ENCODE measurements around the gene AFAP1. TPM values are rescaled to one million over a fixed set of nuclear protein-coding genes. Genes with fewer than 3 reads are reported as not detected.

Gene AFAP1
- total and polyA plus RNA-seq, 2 of the 4 experiments (the other 2 are of a cell fraction): 48.2 to 80.9 TPM

GRCh38 chr4:7987148-7987989 is 47.7 kb upstream of the AFAP1 start (continued):
- TF ChIP-seq NFE2L2 (IDR thresholded peaks at IDR 0.05; ENCODE audit: low read depth, low read length) (no peak), RFX5 (IDR thresholded peaks at IDR 0.05; ENCODE audit: low read depth, low read length) (no peak)
- TF ChIP-seq, protein P1, sequence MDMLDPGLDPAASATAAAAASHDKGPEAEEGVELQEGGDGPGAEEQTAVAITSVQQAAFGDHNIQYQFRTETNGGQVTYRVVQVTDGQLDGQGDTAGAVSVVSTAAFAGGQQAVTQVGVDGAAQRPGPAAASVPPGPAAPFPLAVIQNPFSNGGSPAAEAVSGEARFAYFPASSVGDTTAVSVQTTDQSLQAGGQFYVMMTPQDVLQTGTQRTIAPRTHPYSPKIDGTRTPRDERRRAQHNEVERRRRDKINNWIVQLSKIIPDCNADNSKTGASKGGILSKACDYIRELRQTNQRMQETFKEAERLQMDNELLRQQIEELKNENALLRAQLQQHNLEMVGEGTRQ (IDR thresholded peaks at IDR 0.05; ENCODE audit: low read depth, low read length): no peak

All from IMR-90 (cell line).